GM18909 (cell line): Measurements from ENCODE around the gene UBE2U.
"Not testable (repeated sequence)": the region's sequence is repeated elsewhere in the genome, so short reads cannot be mapped to it uniquely, and the experiment has no call there.

Experiments used
- ATAC-seq: cut with Tn5 transposase; IDR thresholded peaks from one replicate; pipeline ENCODE4 v1.9.1; 2021; ENCODE audit warnings: mild to moderate bottlenecking; ENCODE audit not compliant: unreplicated experiment, poor library complexity

UBE2U gene

GRCh38 chr1:64187646-64188045, 15.8 kb upstream of the UBE2U start:
- no peak for ATAC-seq

DNA sequence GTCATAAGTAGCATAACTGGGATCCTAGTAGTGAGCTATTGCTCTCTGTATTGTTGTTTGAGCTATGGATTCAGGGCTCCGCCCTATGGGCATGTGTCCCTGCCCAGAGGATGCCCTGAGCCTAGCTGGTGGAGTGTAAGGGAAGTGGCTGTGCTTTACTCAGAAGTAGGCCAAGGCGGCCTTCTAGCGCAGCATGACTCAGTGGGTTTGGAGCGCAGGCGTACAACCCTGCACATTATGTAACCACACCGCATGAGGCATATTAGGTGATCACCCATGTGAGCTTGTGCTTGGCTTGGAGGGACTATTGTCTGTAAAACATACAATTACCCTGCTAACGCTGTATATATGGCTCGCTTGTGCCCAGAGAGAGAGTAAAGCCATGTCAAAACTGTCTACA, 11.1 kb upstream of the UBE2U start:
- ATAC-seq = no peak

DNA sequence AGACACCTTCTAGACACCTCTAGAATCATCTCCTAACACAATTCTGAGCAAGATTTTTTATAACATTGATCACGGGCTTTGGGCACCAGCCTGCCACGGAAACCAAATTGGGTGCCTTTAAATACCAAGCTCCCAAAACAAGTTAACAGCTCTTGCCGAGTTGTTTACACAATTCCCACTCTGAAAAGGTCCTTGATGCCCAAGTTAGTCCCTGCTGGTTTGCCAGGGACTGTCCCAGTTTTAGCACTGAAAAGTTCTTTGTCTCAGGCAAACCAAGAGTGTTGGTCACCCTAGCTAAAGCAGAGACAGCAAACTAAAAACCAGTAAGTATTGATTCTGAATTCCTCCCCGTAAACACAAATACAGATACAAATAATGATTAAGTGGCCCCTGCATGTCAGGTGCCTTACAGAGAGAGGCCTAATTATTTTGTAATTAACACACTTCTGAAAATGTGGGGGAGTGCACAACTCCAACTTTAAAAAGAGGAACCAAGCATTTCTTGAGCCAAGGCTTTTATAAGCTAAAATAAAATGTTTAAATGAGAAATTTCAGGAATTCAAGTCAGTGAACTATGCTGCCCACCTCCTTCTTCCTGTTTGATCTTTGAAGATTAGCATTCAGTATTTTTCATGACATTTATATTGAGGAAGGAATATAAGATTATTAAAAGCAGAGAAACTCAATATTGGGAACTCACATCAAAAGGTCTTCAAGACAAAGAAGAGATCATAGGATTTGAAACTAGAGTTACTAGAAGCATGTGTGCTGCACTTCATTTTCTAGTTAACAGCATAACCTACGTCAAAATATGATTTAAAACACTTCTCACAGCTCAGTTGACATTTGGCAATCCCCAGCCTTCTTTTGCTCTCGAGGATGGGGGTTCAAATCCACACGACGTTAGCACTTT, 9.0 kb upstream of the UBE2U start:
- no peak for ATAC-seq

- no peak for ATAC-seq
These were observed 8.4 kb upstream of the UBE2U start for GRCh38 chr1:64195081-64195395.

DNA sequence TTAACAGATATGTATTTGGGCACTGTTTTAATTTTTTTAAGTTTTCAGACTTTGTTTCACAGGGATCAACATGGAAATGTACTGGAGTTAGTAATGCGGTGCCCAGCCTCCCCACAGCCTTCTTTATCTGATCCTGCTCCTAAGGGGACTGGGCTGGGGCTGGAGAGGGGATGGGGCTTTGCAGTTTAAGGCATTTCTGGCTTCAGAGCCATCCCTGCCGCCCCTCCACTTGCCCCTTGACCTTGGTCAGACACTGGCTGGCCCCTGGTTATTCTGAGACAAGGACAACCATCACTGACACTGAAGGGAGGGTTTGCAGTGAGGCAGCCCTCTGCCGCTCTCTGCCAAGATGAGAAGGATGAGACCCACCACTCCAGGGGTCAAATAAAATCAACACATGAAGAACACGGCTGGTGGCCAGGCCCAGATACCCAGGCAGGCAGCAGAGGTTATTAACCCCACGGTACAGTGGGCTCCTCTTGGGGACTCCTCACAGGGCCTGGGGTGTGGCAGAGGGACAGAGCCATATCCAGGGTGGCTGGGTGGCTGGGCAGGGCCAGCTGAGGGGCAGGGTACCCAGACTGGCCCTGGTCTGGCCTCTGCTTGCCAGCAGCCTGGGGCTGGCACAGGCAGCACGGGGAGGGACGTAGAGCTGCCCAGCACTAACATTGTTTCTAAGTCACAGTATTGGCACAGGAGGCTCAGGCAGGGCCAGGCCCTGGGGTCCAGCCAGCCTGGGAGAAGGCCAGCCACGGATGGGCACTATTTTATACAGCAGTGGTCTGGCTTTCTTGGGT, 7.2 kb upstream of the UBE2U start:
- ATAC-seq = no peak

DNA sequence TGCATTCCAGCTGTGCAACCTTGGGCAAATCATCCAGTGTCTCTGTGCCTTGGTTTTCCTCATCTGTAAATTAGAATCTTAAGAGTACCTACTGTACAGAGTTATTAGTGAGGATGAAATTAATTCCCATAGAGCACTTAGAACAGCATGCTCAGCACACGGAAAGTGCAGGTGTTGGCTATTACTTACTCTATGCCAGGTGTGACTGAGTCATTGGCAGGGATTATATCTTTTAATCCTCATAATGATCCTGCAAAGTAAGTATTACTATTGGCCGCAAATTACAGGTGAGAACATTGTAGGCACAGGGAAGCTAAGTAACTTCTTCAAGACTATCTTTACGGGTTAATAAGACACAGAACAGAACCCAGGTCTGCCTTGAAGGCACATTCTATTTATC, 6.3 kb upstream of the UBE2U start:
- ATAC-seq = no peak

GRCh38 chr1:64199154-64199553, 4.3 kb upstream of the UBE2U start:
- no peak for ATAC-seq

GRCh38 chr1:64200064-64200463, 3.4 kb upstream of the UBE2U start:
- ATAC-seq = no peak

GRCh38 chr1:64209221-64209620, 5.8 kb downstream of the UBE2U start:
- no peak for ATAC-seq

DNA sequence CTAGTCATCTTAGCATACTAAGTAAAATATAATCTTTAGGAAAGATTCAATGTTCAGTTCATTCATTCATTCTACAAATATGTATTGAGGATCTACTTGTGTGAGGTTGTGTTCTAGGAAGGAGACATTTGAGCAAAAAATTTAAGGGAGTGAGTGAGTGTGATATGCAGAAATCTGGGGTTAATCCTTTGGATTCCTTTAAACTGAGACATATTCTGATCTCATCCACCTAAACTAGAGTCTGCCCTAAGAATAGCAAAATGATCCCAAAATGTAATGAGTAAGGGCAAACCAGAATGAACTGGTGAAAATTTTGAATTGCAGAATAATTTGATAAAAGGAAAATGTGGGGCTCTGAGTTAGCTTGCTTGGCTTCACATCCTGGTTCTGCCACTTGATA, 8.6 kb downstream of the UBE2U start:
- no peak for ATAC-seq

- ATAC-seq = no peak
These were observed 12.2 kb downstream of the UBE2U start for GRCh38 chr1:64215576-64215975.

- ATAC-seq = no peak
These were observed 16.8 kb downstream of the UBE2U start for GRCh38 chr1:64220241-64220640.

GRCh38 chr1:64223329-64224151, 20.1 kb downstream of the UBE2U start:
- no peak for ATAC-seq

GRCh38 chr1:64224236-64224635, 20.8 kb downstream of the UBE2U start:
- not testable (repeated sequence) for ATAC-seq

GRCh38 chr1:64228167-64228957, 24.9 kb downstream of the UBE2U start:
- no peak for ATAC-seq

DNA sequence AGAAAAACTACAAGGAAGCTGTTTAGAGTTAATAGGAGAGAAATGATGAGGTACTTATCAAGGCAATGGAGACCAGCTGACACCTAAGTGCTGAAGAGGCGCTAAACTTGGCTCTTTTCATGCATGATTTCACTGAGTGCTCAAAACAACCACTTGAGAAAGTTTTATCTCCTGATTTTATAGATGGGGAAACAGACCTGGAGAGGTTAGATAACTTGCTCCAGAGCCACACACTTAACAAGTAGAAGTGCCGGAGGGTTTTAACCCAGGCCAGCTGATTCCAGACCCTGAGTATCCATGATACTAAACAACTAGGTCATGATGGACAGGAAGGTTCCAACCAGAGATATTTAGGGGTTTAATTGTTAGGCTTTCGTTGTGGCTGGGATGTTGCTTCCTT, 25.9 kb downstream of the UBE2U start:
- no peak for ATAC-seq

DNA sequence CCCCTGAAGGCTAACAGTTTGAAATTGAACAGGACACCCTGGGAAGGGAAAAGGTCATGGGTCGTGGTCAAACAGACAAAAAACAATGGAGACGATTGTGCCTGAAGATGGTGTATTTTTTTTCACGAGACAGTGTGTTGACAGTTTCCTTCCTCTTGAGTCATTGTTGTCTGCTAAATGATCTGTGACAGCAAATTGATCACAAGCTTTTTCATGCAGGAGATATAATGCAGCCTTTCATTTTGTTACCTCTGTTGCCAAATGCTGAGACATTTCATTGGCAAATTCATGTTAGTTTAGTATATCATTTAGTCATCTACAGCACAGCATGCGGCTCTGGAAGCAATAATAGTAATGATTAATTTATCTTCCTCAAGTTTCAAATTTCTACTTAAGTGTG, 27.7 kb downstream of the UBE2U start:
- ATAC-seq = no peak

DNA sequence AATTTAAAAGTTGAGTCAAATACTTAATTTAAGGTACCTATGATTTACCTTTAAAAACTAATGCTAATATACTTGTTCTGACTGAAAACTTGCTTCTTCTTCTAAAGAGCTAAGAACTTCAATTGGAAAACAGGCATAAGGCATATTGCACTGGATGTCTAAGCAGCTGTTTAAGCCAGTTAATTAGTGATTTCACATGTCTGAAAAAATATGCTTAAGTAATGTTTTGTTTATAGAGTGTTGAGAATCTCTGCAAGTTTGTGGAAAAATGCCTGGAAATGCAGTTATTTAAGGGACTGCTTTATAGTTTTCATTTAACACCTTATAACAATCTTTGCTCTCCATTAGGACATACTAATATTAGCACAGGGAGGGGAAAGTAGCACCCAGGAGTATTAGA, 28.2 kb downstream of the UBE2U start:
- no peak for ATAC-seq

DNA sequence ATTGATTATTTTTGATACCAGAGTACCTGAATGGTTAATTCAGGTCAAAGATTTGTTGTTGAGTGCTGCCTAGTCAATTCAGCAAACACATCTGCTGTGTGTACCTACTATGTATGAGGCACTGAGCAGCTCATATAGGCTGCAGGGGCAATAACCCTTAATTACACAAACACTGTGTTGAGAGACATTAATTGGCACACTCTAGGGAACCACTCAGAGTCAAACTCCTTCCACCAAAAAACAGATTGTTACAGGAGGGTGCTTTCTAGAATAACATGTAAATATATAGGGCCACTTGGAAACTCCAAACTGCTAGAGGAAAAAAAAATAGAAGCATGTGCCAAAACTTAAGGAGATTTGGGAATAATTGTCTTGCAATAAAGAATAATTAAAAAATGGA, 31.3 kb downstream of the UBE2U start:
- ATAC-seq = no peak

GRCh38 chr1:64235181-64235580, 31.8 kb downstream of the UBE2U start:
- no peak for ATAC-seq
